Mammary epithelial cell (primary cell): ENCODE data around the gene IQSEC3.

Experiments
- EZH2 ChIP-seq: IDR thresholded peaks from 2 replicates; pipeline ENCODE4 v1.6.1; 2012; ENCODE audit warnings: low read length, inconsistent platforms, borderline replicate concordance
- TF ChIP-seq, protein P1 (sequence below), 2 donors: IDR thresholded peaks in 1 of 2; conservative IDR thresholded peaks in 1 of 2; 2 replicates each; pipeline ENCODE4 v1.5.1; 2011 to 2012; ENCODE audit warnings: inconsistent platforms in 2 of 2, low read length in 2 of 2, mild to moderate bottlenecking in 2 of 2, control low read depth in 1 of 2, low read depth in 1 of 2; ENCODE audit not compliant: insufficient read depth in 1 of 2; ENCODE audit errors: extremely low read depth in 1 of 2

DNA sequence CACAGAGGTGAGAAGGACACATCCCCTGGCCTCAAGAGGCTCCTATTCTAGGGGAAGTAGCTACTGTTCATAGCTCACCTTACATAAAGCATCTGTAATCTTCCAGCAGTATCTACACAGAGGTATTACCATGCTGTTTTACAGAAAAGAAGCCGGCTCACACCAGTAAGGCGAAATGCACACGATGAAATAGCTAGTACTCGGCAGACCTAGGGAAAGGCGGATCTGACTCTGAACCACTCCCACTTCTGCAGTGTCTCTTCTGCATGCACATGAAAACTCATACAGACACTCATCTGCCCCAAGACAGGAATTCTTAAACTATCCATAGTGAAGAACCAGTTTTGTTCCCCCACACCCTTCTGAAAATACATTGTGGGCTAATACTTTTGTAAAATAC lies 73.6 kb downstream of the IQSEC3 start:
- TF ChIP-seq, protein P1, sequence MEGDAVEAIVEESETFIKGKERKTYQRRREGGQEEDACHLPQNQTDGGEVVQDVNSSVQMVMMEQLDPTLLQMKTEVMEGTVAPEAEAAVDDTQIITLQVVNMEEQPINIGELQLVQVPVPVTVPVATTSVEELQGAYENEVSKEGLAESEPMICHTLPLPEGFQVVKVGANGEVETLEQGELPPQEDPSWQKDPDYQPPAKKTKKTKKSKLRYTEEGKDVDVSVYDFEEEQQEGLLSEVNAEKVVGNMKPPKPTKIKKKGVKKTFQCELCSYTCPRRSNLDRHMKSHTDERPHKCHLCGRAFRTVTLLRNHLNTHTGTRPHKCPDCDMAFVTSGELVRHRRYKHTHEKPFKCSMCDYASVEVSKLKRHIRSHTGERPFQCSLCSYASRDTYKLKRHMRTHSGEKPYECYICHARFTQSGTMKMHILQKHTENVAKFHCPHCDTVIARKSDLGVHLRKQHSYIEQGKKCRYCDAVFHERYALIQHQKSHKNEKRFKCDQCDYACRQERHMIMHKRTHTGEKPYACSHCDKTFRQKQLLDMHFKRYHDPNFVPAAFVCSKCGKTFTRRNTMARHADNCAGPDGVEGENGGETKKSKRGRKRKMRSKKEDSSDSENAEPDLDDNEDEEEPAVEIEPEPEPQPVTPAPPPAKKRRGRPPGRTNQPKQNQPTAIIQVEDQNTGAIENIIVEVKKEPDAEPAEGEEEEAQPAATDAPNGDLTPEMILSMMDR (conservative IDR thresholded peaks at IDR 0.05 in 1 of 2, IDR thresholded peaks at IDR 0.05 in 1 of 2; ENCODE audit: extremely low read depth in 1 of 2, insufficient read depth in 1 of 2, low read depth in 1 of 2, low read length in 2 of 2): no peak
- TF ChIP-seq EZH2: no peak
